Sigmoid colon (tissue), 7 donors: ENCODE data around the gene NOTCH1. TPM values are rescaled to one million over a fixed set of nuclear protein-coding genes. Genes with fewer than 3 reads are reported as not detected.

Source experiments
- DNase-seq: peaks from one replicate; pipeline ENCODE4 v3.0.0-alpha.2; 2019
- H3K27ac ChIP-seq, 4 donors: fragments of 200-600 bp; sonication (generic); one replicate each; pipeline ENCODE4 v1.5.1; 2016 to 2019; ENCODE audit warnings: mild to moderate bottlenecking in 1 of 4
- H3K27me3 ChIP-seq, 3 donors: fragments of 200-600 bp; sonication (generic); one replicate each; pipeline ENCODE4 v1.5.1; 2019; ENCODE audit warnings: mild to moderate bottlenecking in 1 of 3
- H3K36me3 ChIP-seq, 4 donors: fragments of 200-600 bp; sonication (generic); one replicate each; pipeline ENCODE4 v1.5.1; 2016 to 2019
- H3K4me1 ChIP-seq, 4 donors: fragments of 200-600 bp; sonication (generic); one replicate each; pipeline ENCODE4 v1.5.1; 2017 to 2019
- H3K4me3 ChIP-seq, 4 donors: fragments of 200-600 bp; sonication (generic); one replicate each; pipeline ENCODE4 v1.5.1; 2017 to 2019; ENCODE audit warnings: mild to moderate bottlenecking in 2 of 4, moderate library complexity in 1 of 4
- H3K9me3 ChIP-seq, 4 donors: fragments of 200-600 bp in 3 of 4; sonication (generic) in 3 of 4; one replicate each; pipeline versions ENCODE4 v1.5.1 to v1.6.1; 2013 to 2019
- CTCF ChIP-seq, 4 experiments: fragments of 450-650 bp in 3 of 4; fragments of 200-600 bp in 1 of 4; IDR thresholded peaks; one replicate each; pipeline ENCODE4 v1.5.1; 2016 to 2019; ENCODE audit warnings: antibody characterized with exemption in 4 of 4, mild to moderate bottlenecking in 3 of 4, moderate library complexity in 2 of 4
- EP300 ChIP-seq, 4 donors: sonication (generic); formaldehyde crosslinking; IDR thresholded peaks; one replicate each; pipeline ENCODE4 v1.6.1; 2017; ENCODE audit warnings: antibody characterized with exemption in 4 of 4
- POLR2A ChIP-seq, 2 donors: fragments of 450-650 bp; IDR thresholded peaks; one replicate each; pipeline ENCODE4 v1.6.1; 2016; ENCODE audit warnings: antibody characterized with exemption in 2 of 2, mild to moderate bottlenecking in 2 of 2, moderate library complexity in 2 of 2
- POLR2AphosphoS5 ChIP-seq, 4 donors: sonication (generic); formaldehyde crosslinking; IDR thresholded peaks; one replicate each; pipeline ENCODE4 v1.6.1; 2017; ENCODE audit warnings: antibody characterized with exemption in 4 of 4
- WGBS, 2 donors: extraction: QIAGEN DNeasy Blood & Tissue Kit; methylation state at CpG; one replicate each; pipeline ENCODE4 v1.1.7; 2013; 5-methylcytosine and 5-hydroxymethylcytosine counted together
- intact Hi-C: fragments of 100-400 bp; cut with DNase I; formaldehyde crosslinking; loops from one replicate; pipeline ENCODE4 v1.15.1; 2023
- polyA plus RNA-seq, 3 donors: library from polyadenylated mRNA; stranded (reverse); fragments of 200-250 nt; gene quantifications; one replicate each; pipeline ENCODE4 v1.2.3, GENCODE V29; 2013
- total RNA-seq, 4 donors: library from RNA; depleted of rRNA; stranded (reverse); fragments of >200 nt; gene quantifications; one replicate each; pipeline ENCODE4 v1.1.0, GENCODE V29; 2016
- donor health status: healthy with polysubstance abuse.
- donor health status: Bipolar disorder and iron deficiency.
- donor health status: healthy.

Gene NOTCH1
- total and polyA plus RNA-seq, 7 donors, result 1.8 to 36.0 (median 30.7) TPM

GRCh38 chr9:136508729-136509500 is 36.9 kb downstream of the NOTCH1 start:
- TF ChIP-seq POLR2AphosphoS5 (IDR thresholded peaks at IDR 0.05), result no peak
- TF ChIP-seq POLR2A (IDR thresholded peaks at IDR 0.05), result no peak
- no peak for TF ChIP-seq EP300 (IDR thresholded peaks at IDR 0.05)
- TF ChIP-seq CTCF (IDR thresholded peaks at IDR 0.05), result no peak
- Histone ChIP-seq H3K4me1 (peaks cover 0 to 3% (median 0%) of the 10 kb centered on the region in 4 donors), H3K27me3 (no peaks in the 10 kb centered on the region), H3K9me3 (no peaks in the 10 kb centered on the region), H3K4me3 (no peak overlapping the region), H3K27ac (no peak overlapping the region), H3K36me3 (peaks cover 67 to 100% (median 98%) of the 10 kb centered on the region in 4 donors)
- WGBS, 2 donors, result 84 to 89% methylated on average over 37 of the region's 37 CpGs
- intact Hi-C loops, result no loop called here
- no peak for DNase-seq

- Histone ChIP-seq H3K36me3 (peaks cover 67 to 100% (median 97%) of the 10 kb centered on the region in 4 donors), H3K4me1 (peaks cover 0 to 3% (median 0%) of the 10 kb centered on the region in 4 donors), H3K27ac (no peak overlapping the region), H3K27me3 (no peaks in the 10 kb centered on the region), H3K4me3 (no peak overlapping the region), H3K9me3 (no peaks in the 10 kb centered on the region)
- intact Hi-C loops, result no loop called here
- no peak for TF ChIP-seq CTCF (IDR thresholded peaks at IDR 0.05)
- no peak for TF ChIP-seq EP300 (IDR thresholded peaks at IDR 0.05)
- TF ChIP-seq POLR2A (IDR thresholded peaks at IDR 0.05), result no peak
- no peak for TF ChIP-seq POLR2AphosphoS5 (IDR thresholded peaks at IDR 0.05)
- 95 to 96% methylated on average over 23 of the region's 23 CpGs for WGBS, 2 donors
- no peak for DNase-seq
Measured at GRCh38 chr9:136507992-136508375, 37.9 kb downstream of the NOTCH1 start.

- intact Hi-C loops, result no loop called here
- H3K36me3 ChIP-seq, result peaks cover 69 to 100% (median 96%) of the 10 kb centered on the region in 4 donors
- no peaks in the 10 kb centered on the region for H3K27me3 ChIP-seq
- no peak overlapping the region for H3K4me3 ChIP-seq
- 88 to 93% methylated on average over 28 of the region's 28 CpGs for WGBS, 2 donors
- H3K27ac ChIP-seq, result no peak overlapping the region
- H3K4me1 ChIP-seq, result peaks cover 0 to 3% (median 0%) of the 10 kb centered on the region in 4 donors
- no peaks in the 10 kb centered on the region for H3K9me3 ChIP-seq
- TF ChIP-seq POLR2A (IDR thresholded peaks at IDR 0.05) (no peak), CTCF (IDR thresholded peaks at IDR 0.05) (no peak), EP300 (IDR thresholded peaks at IDR 0.05) (no peak), POLR2AphosphoS5 (IDR thresholded peaks at IDR 0.05) (no peak)
- no peak for DNase-seq
Measured at GRCh38 chr9:136507221-136507991, 38.4 kb downstream of the NOTCH1 start.

GRCh38 chr9:136506425-136506824 is 39.4 kb downstream of the NOTCH1 start:
- Histone ChIP-seq H3K27ac (no peak overlapping the region), H3K4me3 (no peak overlapping the region), H3K27me3 (no peaks in the 10 kb centered on the region), H3K4me1 (peaks cover 0 to 3% (median 0%) of the 10 kb centered on the region in 4 donors), H3K36me3 (peaks cover 69 to 100% (median 97%) of the 10 kb centered on the region in 4 donors), H3K9me3 (no peaks in the 10 kb centered on the region)
- 76 to 90% methylated on average over 30 of the region's 30 CpGs for WGBS, 2 donors
- TF ChIP-seq EP300 (IDR thresholded peaks at IDR 0.05) (no peak), POLR2AphosphoS5 (IDR thresholded peaks at IDR 0.05) (no peak), POLR2A (IDR thresholded peaks at IDR 0.05) (no peak), CTCF (IDR thresholded peaks at IDR 0.05) (no peak)
- intact Hi-C loops, result no loop called here
- DNase-seq, result no peak
